Islet of Langerhans (tissue), 1 donor: ENCODE results near the gene SPRR5.

Experiments
- FAIRE-seq: peaks from one replicate; lab custom pipeline; 2011; peaks lifted over from hg19 to GRCh38; lab: Jason Lieb, UNC

Gene SPRR5

DNA sequence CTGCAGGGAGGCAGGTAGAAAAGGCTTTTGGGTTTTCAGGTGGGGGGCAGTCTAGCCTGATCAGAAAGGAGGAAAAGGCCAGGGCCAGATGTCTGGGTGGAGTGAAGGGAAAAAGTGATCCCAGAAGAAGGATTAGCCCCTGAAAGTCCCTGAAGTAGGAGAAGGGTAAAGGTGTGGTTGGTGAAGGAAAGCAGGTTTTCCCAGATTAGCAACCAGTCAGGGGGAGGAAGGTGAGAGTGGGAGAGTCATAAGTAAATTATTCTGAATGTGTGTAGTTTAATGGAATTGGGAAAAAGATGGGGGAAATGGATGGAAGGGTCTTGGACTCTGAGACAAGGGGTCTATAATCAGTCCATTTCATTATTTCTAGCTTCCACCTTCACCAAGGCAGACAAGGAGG lies 36.2 kb downstream of the SPRR5 start:
- FAIRE-seq: no peak

GRCh38 chr1:152983743-152984142 lies 36.7 kb downstream of the SPRR5 start, which contains the start of gene SPRR1A:
SPRR1A (plus strand) TSS chr1:152984081; CDS start chr1:152985231, 1,150 bp downstream.
- no peak for FAIRE-seq

GRCh38 chr1:152986578-152986977 lies 39.6 kb downstream of the SPRR5 start:
- FAIRE-seq: peak; percentile 73

- FAIRE-seq: no peak
These were observed 46.2 kb downstream of the SPRR5 start for GRCh38 chr1:152993186-152993585.

- FAIRE-seq: no peak
These were observed 48.8 kb downstream of the SPRR5 start for GRCh38 chr1:152995842-152996241.

- no peak for FAIRE-seq
These were observed 49.8 kb downstream of the SPRR5 start for GRCh38 chr1:152996633-152997400.

DNA sequence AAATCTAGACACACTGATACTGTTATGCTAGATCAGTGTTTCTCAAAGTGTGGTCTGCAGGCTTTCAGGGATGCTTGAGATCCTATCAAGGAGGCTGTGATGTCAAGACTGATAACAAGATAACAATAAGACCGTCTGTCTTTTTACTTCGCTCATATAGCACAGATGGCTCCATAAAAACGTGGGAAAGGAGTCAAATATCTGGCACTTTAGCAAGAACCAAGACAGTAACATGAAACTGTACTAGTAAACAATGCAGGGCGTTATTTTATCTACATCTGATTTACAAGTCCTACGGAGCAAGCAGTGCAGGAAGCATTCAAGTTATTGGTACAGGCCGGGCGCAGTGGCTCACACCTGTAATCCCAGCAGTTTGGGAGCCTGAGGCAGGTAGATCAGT lies 50.9 kb downstream of the SPRR5 start:
- FAIRE-seq: no peak

- no peak for FAIRE-seq
These were observed 51.5 kb downstream of the SPRR5 start for GRCh38 chr1:152998476-152998875.
